ENCODE measurements around the gene GEMIN8.

Gene GEMIN8, protein sequence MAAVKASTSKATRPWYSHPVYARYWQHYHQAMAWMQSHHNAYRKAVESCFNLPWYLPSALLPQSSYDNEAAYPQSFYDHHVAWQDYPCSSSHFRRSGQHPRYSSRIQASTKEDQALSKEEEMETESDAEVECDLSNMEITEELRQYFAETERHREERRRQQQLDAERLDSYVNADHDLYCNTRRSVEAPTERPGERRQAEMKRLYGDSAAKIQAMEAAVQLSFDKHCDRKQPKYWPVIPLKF

DNA sequence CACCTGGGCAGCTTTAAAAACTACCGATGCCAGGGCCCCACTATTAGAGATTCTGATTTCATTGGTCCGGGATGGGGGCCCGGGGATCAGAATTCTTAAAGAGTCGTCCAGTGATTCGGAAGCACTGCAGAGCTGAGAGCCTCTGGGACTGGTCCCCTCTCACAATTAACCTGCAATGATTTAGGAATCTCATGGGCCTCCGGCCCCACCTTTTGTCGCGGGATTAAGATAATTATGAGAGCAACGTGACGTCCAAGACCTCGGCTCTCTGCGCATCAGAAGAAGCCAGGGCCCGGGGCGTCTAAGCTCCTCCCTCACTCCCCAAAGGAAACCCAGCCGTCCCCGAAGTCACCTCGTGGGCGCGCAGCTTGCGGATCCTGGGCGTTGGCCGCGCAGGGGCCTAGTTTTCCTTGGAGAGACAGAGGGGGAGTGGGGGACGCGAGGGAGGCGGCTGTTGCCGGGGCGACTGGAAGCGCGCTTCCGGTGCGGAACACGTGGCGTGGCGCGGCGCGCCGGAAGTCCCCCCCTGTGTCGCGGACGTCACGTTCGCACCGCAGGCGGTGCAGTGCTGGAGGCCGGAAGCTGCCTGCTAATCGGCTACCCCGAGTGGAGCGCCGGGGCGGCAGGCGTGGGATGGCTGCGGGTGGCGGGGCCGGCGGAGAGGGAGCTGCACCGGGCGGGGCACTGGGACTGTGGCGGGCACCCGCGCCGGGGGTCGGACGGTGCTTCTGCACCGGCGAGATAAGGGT, at the start of gene GEMIN8:
Gene GEMIN8 (minus strand): TSS at position 468 of the 749 bp plus-strand sequence. CDS start 8,414 bp downstream, outside the sequence.
- no peak for FAIRE-seq

GRCh38 chrX:14076639-14077038, 46.9 kb upstream of the GEMIN8 start:
- no peak for FAIRE-seq

- no peak for FAIRE-seq
Measured at GRCh38 chrX:14073556-14073955, 43.9 kb upstream of the GEMIN8 start.

GRCh38 chrX:14073071-14073470, 43.4 kb upstream of the GEMIN8 start:
- no peak for FAIRE-seq

DNA sequence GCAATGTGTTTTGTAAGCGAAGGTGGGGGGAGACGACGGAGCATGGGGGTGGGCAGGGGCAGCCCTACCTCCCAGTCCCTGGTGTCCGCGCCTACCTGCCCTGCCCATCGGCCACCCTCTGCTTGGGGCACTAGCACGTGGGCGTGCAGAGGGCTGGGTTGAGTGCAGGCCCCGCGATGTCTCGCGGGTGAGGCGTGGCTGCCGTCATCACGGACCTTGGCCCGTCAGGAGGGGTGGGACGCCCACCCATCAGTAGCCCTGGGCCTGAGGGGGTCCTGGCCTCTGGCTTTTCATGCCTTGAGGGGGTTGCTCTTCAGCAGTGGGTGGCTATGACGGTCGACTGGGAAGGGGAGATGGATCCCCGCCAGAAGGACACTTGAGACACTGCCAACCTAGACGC, 36.1 kb upstream of the GEMIN8 start:
- FAIRE-seq: no peak

GRCh38 chrX:14064626-14065432, 35.1 kb upstream of the GEMIN8 start:
- no peak for FAIRE-seq

DNA sequence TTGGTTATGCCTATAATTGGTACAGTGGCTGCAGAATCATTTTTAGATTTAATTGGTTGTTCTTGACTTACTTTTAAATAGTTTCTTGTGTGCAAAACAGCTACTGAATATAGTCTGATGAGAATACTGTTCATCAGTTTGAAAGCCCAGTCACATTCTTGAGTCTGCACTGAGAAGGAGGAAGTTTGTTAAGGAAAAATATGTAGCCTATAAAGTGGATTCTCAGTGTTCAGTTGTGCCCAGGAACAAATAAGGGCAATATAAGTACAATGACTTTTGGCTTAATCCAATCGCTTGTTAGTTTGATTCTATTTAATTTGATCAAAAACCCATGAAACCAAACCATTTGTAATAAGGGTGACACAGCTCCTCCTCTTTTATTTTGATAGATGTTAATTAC, 32.8 kb upstream of the GEMIN8 start:
- no peak for FAIRE-seq

DNA sequence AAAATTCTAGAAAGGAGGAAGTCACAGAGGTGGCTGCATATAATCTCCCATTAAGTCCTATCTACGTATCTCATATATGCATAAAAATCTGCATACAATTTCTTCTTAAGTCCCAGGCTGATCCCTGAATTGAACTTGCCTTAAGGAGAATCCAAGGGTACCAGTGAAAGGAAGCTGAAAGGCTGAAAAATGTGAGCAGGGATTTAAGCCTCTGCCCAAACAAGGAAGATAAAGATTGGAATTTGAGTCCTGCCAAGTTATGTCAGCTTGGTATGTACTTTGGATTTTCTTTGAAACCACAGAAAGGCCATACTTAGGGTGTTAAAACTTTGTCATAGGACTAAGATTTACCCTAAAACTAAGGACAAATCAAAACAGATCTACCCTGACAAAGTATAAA, 26.5 kb upstream of the GEMIN8 start:
- no peak for FAIRE-seq

GRCh38 chrX:14051416-14051815, 21.7 kb upstream of the GEMIN8 start:
- no peak for FAIRE-seq

GRCh38 chrX:14050709-14051108, 21.0 kb upstream of the GEMIN8 start:
- no peak for FAIRE-seq

DNA sequence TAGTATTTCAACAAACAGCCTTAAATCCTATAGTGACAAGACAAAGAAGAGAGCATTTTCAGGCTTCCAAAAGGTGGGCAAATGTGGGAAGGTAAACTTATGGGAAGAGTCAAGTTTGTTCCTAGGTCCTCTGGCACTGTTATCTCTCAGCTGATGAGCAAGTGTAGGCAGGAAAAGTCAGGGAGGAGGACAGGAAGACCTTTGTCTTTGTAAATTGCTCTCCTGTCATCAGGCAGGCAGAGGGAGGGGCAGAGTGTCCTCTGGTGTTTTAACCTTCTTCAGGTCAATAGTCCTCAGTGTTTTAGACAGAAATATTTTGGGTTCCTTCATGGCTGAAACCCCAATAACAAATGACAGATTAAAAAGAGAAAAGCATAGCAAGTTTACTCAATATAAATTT, 13.5 kb upstream of the GEMIN8 start:
- FAIRE-seq: no peak

GRCh38 chrX:14039344-14039743, 9.7 kb upstream of the GEMIN8 start:
- peak; percentile 83 for FAIRE-seq

DNA sequence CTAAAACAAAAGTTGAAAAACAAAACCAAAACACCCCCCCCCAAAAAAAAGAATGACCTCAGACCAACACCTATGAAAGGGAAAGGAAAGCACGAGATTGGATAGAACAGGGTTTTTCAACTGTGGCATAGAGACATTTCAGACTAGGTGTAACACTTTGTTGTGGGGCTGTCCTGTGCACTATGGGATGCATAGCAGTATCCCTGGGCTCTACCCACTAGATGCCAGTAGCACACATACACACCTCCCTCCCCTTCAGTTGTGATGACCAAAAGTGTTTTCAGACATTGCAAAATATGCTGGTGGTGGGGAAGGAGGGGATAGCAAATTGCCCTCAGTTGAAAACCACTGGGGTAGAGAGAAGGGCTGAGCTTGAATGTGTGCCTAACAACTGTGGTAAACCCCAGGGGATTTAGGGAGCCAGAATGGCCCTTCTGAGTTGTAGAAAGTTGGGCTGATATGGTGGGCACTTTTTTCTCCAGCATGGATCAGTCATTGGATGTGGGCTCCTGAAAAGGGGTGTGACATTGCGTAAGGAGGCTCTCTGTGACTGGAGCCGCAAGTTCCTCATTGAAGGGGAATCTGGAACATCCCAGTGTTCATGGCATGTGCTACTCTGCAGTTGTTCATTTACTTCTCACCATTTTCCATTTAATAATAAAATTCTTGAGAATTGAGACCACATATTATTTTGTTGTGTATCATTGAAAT, 8.8 kb upstream of the GEMIN8 start:
- no peak for FAIRE-seq

DNA sequence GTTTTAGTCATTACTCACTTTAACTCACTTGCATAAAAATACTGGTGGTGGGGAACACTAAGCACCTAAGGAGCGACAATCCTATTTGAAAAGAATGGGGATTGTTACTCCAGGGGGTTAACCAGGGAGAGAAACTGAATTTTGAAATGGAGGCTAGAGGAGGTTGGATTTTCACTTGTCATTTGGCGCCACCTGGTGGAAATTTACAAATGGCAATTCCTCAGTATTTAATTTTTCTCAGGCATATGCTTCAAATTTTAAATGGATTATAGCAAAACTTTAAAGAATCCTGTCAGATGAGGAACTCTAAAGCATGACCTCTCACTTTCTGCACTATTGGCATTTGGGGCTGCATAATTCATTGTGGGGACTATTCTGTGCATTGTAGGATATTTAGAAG, 2.7 kb upstream of the GEMIN8 start:
- FAIRE-seq: peak; percentile 77

GRCh38 chrX:14030174-14030530, 460 bp upstream of the GEMIN8 start:
- no peak for FAIRE-seq

GRCh38 chrX:14029039-14029424, 660 bp downstream of the GEMIN8 start:
- FAIRE-seq: no peak

DNA sequence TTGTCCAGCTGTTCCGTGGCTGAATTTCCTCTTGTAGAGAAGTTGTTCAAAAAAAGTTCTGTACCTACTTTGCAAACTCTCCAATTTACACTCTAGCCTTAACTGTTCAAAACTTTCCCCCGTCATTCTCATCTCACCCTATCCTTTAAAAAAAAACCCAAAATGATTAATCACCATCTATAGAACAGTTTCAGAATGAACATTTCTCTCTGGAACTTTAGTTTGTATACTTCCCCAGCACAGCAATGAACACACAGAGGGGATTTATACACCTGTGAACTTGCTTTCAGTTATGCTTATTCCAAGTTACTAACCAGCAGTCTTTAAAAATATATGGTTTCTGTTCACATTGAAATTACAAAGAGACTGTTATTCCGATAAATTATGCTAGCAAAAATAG, 1.2 kb downstream of the GEMIN8 start:
- FAIRE-seq: no peak

GRCh38 chrX:14027511-14028019, 2.1 kb downstream of the GEMIN8 start:
- no peak for FAIRE-seq

DNA sequence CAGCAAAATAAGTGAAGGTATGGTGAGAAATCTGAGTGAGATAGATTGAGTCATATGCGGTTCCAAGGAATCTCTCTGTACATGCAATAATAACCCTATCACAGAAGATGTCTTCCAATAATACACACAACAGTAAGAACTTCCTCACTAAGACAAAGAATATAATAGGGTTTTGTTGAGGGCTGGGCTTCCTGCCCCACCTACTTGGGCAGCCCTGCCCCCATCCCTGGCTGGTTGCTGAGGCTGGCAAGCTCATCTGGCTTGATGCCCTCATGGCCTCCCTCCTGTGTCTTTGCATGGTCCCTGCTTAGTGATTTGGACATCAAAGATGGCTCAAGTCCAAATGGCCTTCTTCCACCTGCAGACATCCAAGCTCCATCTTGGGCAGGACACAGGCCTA, 2.7 kb downstream of the GEMIN8 start:
- FAIRE-seq: no peak

GRCh38 chrX:14026121-14026520, 3.6 kb downstream of the GEMIN8 start:
- no peak for FAIRE-seq

DNA sequence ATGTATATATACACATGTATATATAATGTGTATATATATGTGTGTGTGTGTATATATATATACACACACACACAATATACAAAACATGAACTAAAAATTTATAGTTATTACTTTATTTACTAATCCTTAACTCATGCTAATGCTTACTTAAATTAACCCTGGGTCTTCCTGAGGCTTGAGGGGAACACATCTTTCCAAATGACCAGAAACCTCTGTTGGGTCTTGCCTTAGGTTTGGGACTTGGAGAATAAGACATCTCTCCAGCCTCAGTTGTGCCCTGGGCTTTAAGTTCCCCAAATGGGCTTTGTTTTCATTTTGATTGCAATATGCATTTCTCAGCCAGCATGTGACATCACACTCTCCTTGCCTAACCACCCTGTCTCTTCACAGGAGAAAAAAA, 7.7 kb downstream of the GEMIN8 start:
- FAIRE-seq: no peak

GRCh38 chrX:14017399-14017798, 12.3 kb downstream of the GEMIN8 start:
- FAIRE-seq: no peak

GRCh38 chrX:14015941-14016340, 13.8 kb downstream of the GEMIN8 start:
- no peak for FAIRE-seq
